Adipocyte (in vitro differentiated cells): ENCODE measurements around the gene ADD1.

Experiments
- DNase-seq: peaks from one replicate; pipeline ENCODE4 v3.0.0-alpha.2; 2015; ENCODE audit warnings: low read depth
- H3K27me3 ChIP-seq: replicated peaks from 2 replicates; pipeline ENCODE4 v1.7.0; 2013; ENCODE audit warnings: mild to moderate bottlenecking, low read length, moderate library complexity; ENCODE audit not compliant: control insufficient read depth, insufficient read depth
- H3K36me3 ChIP-seq: 2 replicates; pipeline ENCODE4 v1.7.0; 2013; ENCODE audit warnings: low read length, mild to moderate bottlenecking, moderate library complexity; ENCODE audit not compliant: control insufficient read depth, insufficient read depth, severe bottlenecking
- H3K4me1 ChIP-seq: 2 replicates; pipeline ENCODE4 v1.7.0; 2013; ENCODE audit warnings: mild to moderate bottlenecking, low read length, moderate library complexity; ENCODE audit not compliant: control insufficient read depth, insufficient read depth
- H3K4me3 ChIP-seq: 2 replicates; pipeline ENCODE4 v1.7.0; 2013; ENCODE audit warnings: mild to moderate bottlenecking, low read length, moderate library complexity
- H3K9ac ChIP-seq: 2 replicates; pipeline ENCODE4 v1.7.0; 2013; ENCODE audit warnings: mild to moderate bottlenecking, low read length, moderate library complexity
- H3K9me3 ChIP-seq: 2 replicates; pipeline ENCODE4 v1.7.0; 2013; ENCODE audit warnings: mild to moderate bottlenecking, low read length, moderate library complexity; ENCODE audit not compliant: control insufficient read depth

ADD1 gene

GRCh38 chr4:2833671-2834000 lies 10.0 kb upstream of the ADD1 start:
- no peaks in the 10 kb centered on the region for H3K27me3 ChIP-seq
- no peak for DNase-seq
- H3K36me3 ChIP-seq, result peaks cover 58% of the 10 kb centered on the region
- no peak overlapping the region for H3K9ac ChIP-seq
- no peaks in the 10 kb centered on the region for H3K9me3 ChIP-seq
- no peak overlapping the region for H3K4me3 ChIP-seq
- peaks cover 24% of the 10 kb centered on the region for H3K4me1 ChIP-seq

- DNase-seq, result no peak
Observed at GRCh38 chr4:2834001-2834921, 9.4 kb upstream of the ADD1 start.

GRCh38 chr4:2835978-2836377 lies 7.7 kb upstream of the ADD1 start:
- H3K36me3 ChIP-seq, result peaks cover 44% of the 10 kb centered on the region
- DNase-seq, result no peak

More at GRCh38 chr4:2834001-2834921, 9.4 kb upstream of the ADD1 start:
- no peak overlapping the region for H3K4me3 ChIP-seq
- peaks cover 24% of the 10 kb centered on the region for H3K4me1 ChIP-seq
- H3K36me3 ChIP-seq, result peaks cover 57% of the 10 kb centered on the region
- H3K9ac ChIP-seq, result no peak overlapping the region
- no peaks in the 10 kb centered on the region for H3K27me3 ChIP-seq
- no peaks in the 10 kb centered on the region for H3K9me3 ChIP-seq

GRCh38 chr4:2836391-2836859 lies 7.2 kb upstream of the ADD1 start:
- Histone ChIP-seq H3K27me3 (no peaks in the 10 kb centered on the region), H3K36me3 (peaks cover 39% of the 10 kb centered on the region), H3K9ac (peak overlapping the region; percentile 66), H3K9me3 (no peaks in the 10 kb centered on the region), H3K4me1 (peaks cover 24% of the 10 kb centered on the region), H3K4me3 (no peak overlapping the region)
- DNase-seq, result no peak

More at GRCh38 chr4:2835978-2836377, 7.7 kb upstream of the ADD1 start:
- H3K4me1 ChIP-seq, result peaks cover 24% of the 10 kb centered on the region
- no peak overlapping the region for H3K4me3 ChIP-seq
- no peak overlapping the region for H3K9ac ChIP-seq
- H3K27me3 ChIP-seq, result no peaks in the 10 kb centered on the region
- H3K9me3 ChIP-seq, result no peaks in the 10 kb centered on the region

GRCh38 chr4:2837110-2837903 lies 6.3 kb upstream of the ADD1 start:
- Histone ChIP-seq H3K9me3 (no peaks in the 10 kb centered on the region), H3K9ac (peak overlapping the region; percentile 66), H3K4me3 (peak overlapping the region; percentile 57), H3K27me3 (no peaks in the 10 kb centered on the region), H3K36me3 (peaks cover 30% of the 10 kb centered on the region), H3K4me1 (peaks cover 24% of the 10 kb centered on the region)
- no peak for DNase-seq

- Histone ChIP-seq H3K4me1 (peaks cover 28% of the 10 kb centered on the region), H3K4me3 (peak overlapping the region; percentile 57), H3K9me3 (no peaks in the 10 kb centered on the region), H3K27me3 (no peaks in the 10 kb centered on the region), H3K36me3 (peaks cover 24% of the 10 kb centered on the region), H3K9ac (peak overlapping the region; percentile 66)
- peak; percentile 44 for DNase-seq
Observed at GRCh38 chr4:2837904-2838496, 5.6 kb upstream of the ADD1 start.

GRCh38 chr4:2839060-2839459 lies 4.6 kb upstream of the ADD1 start:
- Histone ChIP-seq H3K4me3 (no peak overlapping the region), H3K9ac (no peak overlapping the region), H3K36me3 (peaks cover 14% of the 10 kb centered on the region), H3K4me1 (peaks cover 28% of the 10 kb centered on the region), H3K27me3 (no peaks in the 10 kb centered on the region), H3K9me3 (no peaks in the 10 kb centered on the region)
- no peak for DNase-seq

GRCh38 chr4:2842687-2843262 lies 869 bp upstream of the ADD1 start:
- Histone ChIP-seq H3K9me3 (no peaks in the 10 kb centered on the region), H3K4me1 (peaks cover 21% of the 10 kb centered on the region), H3K27me3 (no peaks in the 10 kb centered on the region), H3K36me3 (no peaks in the 10 kb centered on the region), H3K4me3 (peak overlapping the region; percentile 98), H3K9ac (peak overlapping the region; percentile 93)
- no peak for DNase-seq

GRCh38 chr4:2843941-2844584 lies 419 bp downstream of the ADD1 start:
- H3K9ac ChIP-seq, result peak overlapping the region; percentile 93
- no peaks in the 10 kb centered on the region for H3K27me3 ChIP-seq
- peak overlapping the region; percentile 98 for H3K4me3 ChIP-seq
- peaks cover 19% of the 10 kb centered on the region for H3K4me1 ChIP-seq
- DNase-seq, result peak; percentile 65
- H3K9me3 ChIP-seq, result no peaks in the 10 kb centered on the region
- no peaks in the 10 kb centered on the region for H3K36me3 ChIP-seq

- H3K9me3 ChIP-seq, result no peaks in the 10 kb centered on the region
- no peak overlapping the region for H3K4me3 ChIP-seq
- no peak for DNase-seq
- no peaks in the 10 kb centered on the region for H3K36me3 ChIP-seq
- H3K4me1 ChIP-seq, result peaks cover 19% of the 10 kb centered on the region
- no peak overlapping the region for H3K9ac ChIP-seq
- H3K27me3 ChIP-seq, result no peaks in the 10 kb centered on the region
Observed at GRCh38 chr4:2846172-2846571, 2.5 kb downstream of the ADD1 start.
